T-cell (primary cell): ENCODE measurements around the gene LILRB5. TPM values are rescaled to one million over a fixed set of nuclear protein-coding genes. Genes with fewer than 3 reads are reported as not detected.

Source experiments
- ATAC-seq, 4 experiments: fragments of 200-7000 bp in 3 of 4; fragments of 150-1000 bp in 1 of 4; cut with Tn5 transposase; replicated peaks in 1 of 4; 1 replicate in 3 of 4; 2 replicates in 1 of 4; pipeline ENCODE4 v1.10.0; 2021; ENCODE audit warnings: moderate library complexity in 3 of 4, mild to moderate bottlenecking in 2 of 4, moderate number of reproducible peaks in 1 of 4
- CTCF ChIA-PET, 2 donors: fragments of 300-600 bp; sonication (Branson Sonifier 250); formaldehyde crosslinking; loops; one replicate each; lab custom pipeline; 2022; ENCODE audit warnings: antibody characterized with exemption in 2 of 2; lab: Charles Lee
- POLR2A ChIA-PET, 2 donors: fragments of 300-600 bp; sonication (Branson Sonifier 250); formaldehyde crosslinking; loops; one replicate each; lab custom pipeline; 2022; ENCODE audit warnings: antibody characterized with exemption in 2 of 2; lab: Charles Lee
- DNase-seq, 35 experiments: peaks; one replicate each; pipeline versions ENCODE4 v3.0.0 to v3.0.0-alpha.2; 2013 to 2023
- H3K27ac ChIP-seq: one replicate; pipeline ENCODE4 v1.5.1; 2013; ENCODE audit warnings: low read length
- H3K27me3 ChIP-seq, 2 experiments: replicated peaks in 1 of 2; 1 replicate in 1 of 2; 2 replicates in 1 of 2; pipeline versions ENCODE4 v1.6.1 to v1.7.0; 2013; ENCODE audit warnings: low read length in 1 of 2, mixed read lengths in 1 of 2; ENCODE audit not compliant: control insufficient read depth in 2 of 2, insufficient read depth in 2 of 2; ENCODE audit errors: extremely low read depth in 1 of 2
- H3K36me3 ChIP-seq, 2 donors: 1 replicate in 1 of 2; 2 replicates in 1 of 2; pipeline versions ENCODE4 v1.6.1 to v1.7.0; 2013; ENCODE audit warnings: low read length in 1 of 2; ENCODE audit not compliant: control insufficient read depth in 2 of 2, insufficient read depth in 1 of 2; ENCODE audit errors: extremely low read depth in 1 of 2
- H3K4me1 ChIP-seq, 2 experiments: 1 replicate in 1 of 2; 2 replicates in 1 of 2; pipeline versions ENCODE4 v1.6.1 to v1.7.0; 2013; ENCODE audit warnings: low read length in 2 of 2, mixed read lengths in 1 of 2; ENCODE audit not compliant: insufficient read depth in 2 of 2, control insufficient read depth in 1 of 2; ENCODE audit errors: extremely low read depth in 1 of 2
- H3K4me3 ChIP-seq, 2 donors: 1 replicate in 1 of 2; 2 replicates in 1 of 2; pipeline versions ENCODE4 v1.5.1 to v1.7.0; 2013; ENCODE audit warnings: mild to moderate bottlenecking in 2 of 2, low read length in 1 of 2, moderate library complexity in 1 of 2; ENCODE audit not compliant: control insufficient read depth in 1 of 2; ENCODE audit errors: extremely low read depth in 1 of 2
- H3K9me3 ChIP-seq: 2 replicates; pipeline ENCODE4 v1.7.0; 2013
- H3K27ac Mint-ChIP-seq, 2 donors: one replicate each; pipeline ENCODE4 v1.8.0; 2020 to 2021; ENCODE audit warnings: mild to moderate bottlenecking in 2 of 2, mixed read lengths in 2 of 2
- H3K27me3 Mint-ChIP-seq, 2 donors: one replicate each; pipeline ENCODE4 v1.8.0; 2021 to 2022; ENCODE audit warnings: mixed read lengths in 2 of 2
- H3K36me3 Mint-ChIP-seq: one replicate; pipeline ENCODE4 v1.8.0; 2021; ENCODE audit warnings: mixed read lengths
- H3K4me1 Mint-ChIP-seq, 3 donors: one replicate each; pipeline ENCODE4 v1.8.0; 2020 to 2022; ENCODE audit warnings: mixed read lengths in 3 of 3, mild to moderate bottlenecking in 1 of 3
- H3K4me3 Mint-ChIP-seq, 3 donors: one replicate each; pipeline ENCODE4 v1.8.0; 2020 to 2022; ENCODE audit warnings: mild to moderate bottlenecking in 3 of 3, mixed read lengths in 3 of 3, moderate library complexity in 3 of 3
- H3K9me3 Mint-ChIP-seq, 3 donors: one replicate each; pipeline ENCODE4 v1.8.0; 2020 to 2022; ENCODE audit warnings: mixed read lengths in 3 of 3
- WGBS: methylation state at CpG from one replicate; pipeline ENCODE4 v1.1.5; 2013; ENCODE audit warnings: missing lambda C conversion rate; ENCODE audit not compliant: insufficient coverage; 5-methylcytosine and 5-hydroxymethylcytosine counted together
- total RNA-seq, 35 experiments: library from RNA in 6 of 35; stranded (reverse) in 6 of 35; fragments of 120-200 nt in 1 of 35; gene quantifications; one replicate each; pipeline versions ENCODE4 v1.2.1 to v1.2.4 and lab custom pipeline; 2013 to 2026

The LILRB5 gene
- total RNA-seq, 5 donors from 2014 or later (not counting 1 experiment from before 2014, with no cell fraction given): 0.13 TPM; not detected in 4

DNA sequence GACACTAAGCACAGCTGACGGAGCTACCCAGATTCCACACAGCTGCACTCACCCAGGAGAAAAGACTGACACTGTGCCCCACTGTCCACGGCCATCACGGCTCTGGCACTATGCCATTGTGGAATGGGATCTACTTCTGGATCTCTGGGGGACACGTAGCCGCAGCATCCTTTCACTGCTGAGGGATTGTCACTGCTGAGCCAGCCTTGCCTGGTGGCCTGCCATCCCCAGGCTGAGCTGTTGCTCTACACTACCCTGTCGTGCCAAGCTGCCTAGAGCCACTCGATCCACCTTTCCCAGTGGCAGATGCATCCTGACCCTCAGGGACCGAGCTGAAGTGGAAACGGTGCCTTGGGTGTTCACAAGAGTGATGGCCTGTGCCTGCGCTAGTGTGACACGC is 5.0 kb upstream of the LILRB5 start:
- Mint-ChIP-seq H3K27ac (no peak overlapping the region), H3K9me3 (no peaks in the 10 kb centered on the region), H3K4me3 (no peak overlapping the region), H3K4me1 (peaks cover 0 to 2% (median 0%) of the 10 kb centered on the region in 3 donors), H3K27me3 (peaks cover 11 to 13% of the 10 kb centered on the region in 2 donors), H3K36me3 (no peaks in the 10 kb centered on the region)
- ChIA-PET POLR2A (no interaction called here), CTCF (interaction anchor here in 1 of 2 donors (0.8 kb wide), 1 partner anchor 33 kb away, joined by 3 read pairs; no protein-coding TSS in a partner anchor)
- Histone ChIP-seq H3K4me3 (no peak overlapping the region), H3K9me3 (no peaks in the 10 kb centered on the region), H3K27me3 (peaks cover 0 to 20% of the 10 kb centered on the region in 2 experiments), H3K27ac (no peak overlapping the region), H3K4me1 (peaks cover 0 to 4% of the 10 kb centered on the region in 2 experiments), H3K36me3 (no peaks in the 10 kb centered on the region)
- 79% methylated on average over 11 of the region's 11 CpGs for WGBS
- ATAC-seq: no peak
- DNase-seq: no peak

DNA sequence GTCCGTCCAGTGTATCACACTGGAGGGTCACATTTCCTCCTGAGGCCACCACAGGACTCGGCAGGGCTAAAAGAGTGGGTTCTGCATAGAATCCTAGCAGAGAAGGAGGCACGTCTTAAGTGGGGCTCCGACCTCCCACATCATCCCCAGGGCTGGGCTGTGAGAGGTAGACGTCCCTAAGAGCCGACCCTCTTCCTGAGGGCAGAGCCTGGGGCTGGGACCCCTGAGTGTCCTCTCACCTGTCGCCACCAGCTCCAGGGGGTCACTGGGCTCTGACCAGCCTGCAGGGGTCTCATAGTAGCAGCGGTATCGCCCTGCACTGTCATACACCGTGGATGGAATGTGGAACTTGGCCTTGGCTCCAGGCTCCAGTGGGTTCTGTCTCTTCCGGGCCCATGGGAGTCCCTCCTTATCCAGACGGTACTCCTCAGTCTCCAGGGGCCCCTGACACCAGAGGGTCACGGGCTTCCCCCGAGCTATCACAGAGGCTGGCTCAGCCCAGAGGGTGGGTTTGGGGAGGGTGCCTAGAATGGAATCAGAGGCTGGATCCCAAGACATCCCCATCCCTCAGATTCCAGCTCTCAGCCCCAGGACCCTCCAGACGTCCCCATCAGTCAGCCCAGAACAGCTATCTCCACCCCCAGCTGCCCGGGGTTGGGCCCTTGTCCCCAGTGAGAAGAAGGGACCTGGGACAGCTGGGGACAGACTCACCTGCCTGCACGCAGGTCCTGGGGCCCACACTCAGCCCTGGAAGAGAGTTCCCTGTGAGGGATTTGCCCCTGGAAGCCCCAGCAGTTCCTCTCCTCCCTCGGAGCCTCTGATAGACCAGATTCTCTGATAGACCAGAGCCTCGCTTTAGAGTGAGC is 590 bp downstream of the LILRB5 start:
- Mint-ChIP-seq H3K9me3 (no peaks in the 10 kb centered on the region), H3K4me1 (no peaks in the 10 kb centered on the region), H3K4me3 (no peak overlapping the region), H3K27me3 (peaks cover 6 to 22% of the 10 kb centered on the region in 2 donors), H3K27ac (no peak overlapping the region), H3K36me3 (no peaks in the 10 kb centered on the region)
- no peak overlapping the region for H3K4me3 ChIP-seq
- DNase-seq (no peak), ATAC-seq (no peak)
- CTCF ChIA-PET: no interaction called here
- H3K36me3 ChIP-seq: no peaks in the 10 kb centered on the region
- peaks cover 0 to 46% of the 10 kb centered on the region in 2 experiments for H3K27me3 ChIP-seq
- 78% methylated on average over 14 of the region's 19 CpGs for WGBS
- H3K4me1 ChIP-seq: no peaks in the 10 kb centered on the region
- no peak overlapping the region for H3K27ac ChIP-seq
- no peaks in the 10 kb centered on the region for H3K9me3 ChIP-seq
- POLR2A ChIA-PET: no interaction called here

DNA sequence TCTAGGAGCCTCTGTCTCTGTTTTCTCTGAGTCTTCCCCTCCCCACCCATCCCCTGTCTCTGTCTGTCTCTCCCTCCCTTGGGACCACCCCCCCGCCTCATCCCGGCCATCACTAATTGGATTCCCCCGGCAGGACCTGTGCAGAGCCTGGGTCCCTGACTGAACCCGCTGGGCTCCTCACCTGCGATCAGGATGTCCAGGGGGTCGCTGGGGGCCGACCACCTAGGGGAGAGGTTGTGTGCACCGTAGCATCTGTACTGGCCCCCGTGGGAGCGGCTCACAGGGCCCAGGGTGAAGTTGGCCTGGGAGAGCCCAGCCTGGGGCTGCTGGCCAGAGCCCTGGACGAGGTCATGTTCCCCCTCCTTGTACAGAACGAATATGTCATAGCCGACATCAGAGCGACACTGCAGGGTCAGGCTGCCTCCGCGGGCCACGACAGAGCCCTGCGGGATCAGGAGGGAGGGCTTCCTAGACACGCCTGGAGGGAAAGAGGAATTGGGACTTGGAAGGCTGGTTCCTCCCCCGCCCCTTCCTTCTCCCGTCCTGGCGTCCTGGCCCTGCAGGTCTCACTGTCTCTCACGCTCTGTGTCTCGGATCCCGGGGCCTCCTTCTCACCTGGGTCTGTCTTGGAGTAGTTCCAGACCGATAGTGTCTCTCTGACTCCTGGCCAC is 1.8 kb downstream of the LILRB5 start:
- CTCF ChIA-PET: no interaction called here
- Mint-ChIP-seq H3K4me3 (no peak overlapping the region), H3K27me3 (peaks cover 6 to 24% of the 10 kb centered on the region in 2 donors), H3K4me1 (no peaks in the 10 kb centered on the region), H3K9me3 (no peaks in the 10 kb centered on the region), H3K36me3 (no peaks in the 10 kb centered on the region), H3K27ac (no peak overlapping the region)
- Histone ChIP-seq H3K27me3 (peaks cover 0 to 46% of the 10 kb centered on the region in 2 experiments), H3K36me3 (no peaks in the 10 kb centered on the region), H3K4me3 (no peak overlapping the region), H3K4me1 (no peaks in the 10 kb centered on the region), H3K27ac (no peak overlapping the region), H3K9me3 (no peaks in the 10 kb centered on the region)
- POLR2A ChIA-PET: no interaction called here
- no peak for DNase-seq
- WGBS: 78% methylated on average over 12 of the region's 26 CpGs
- no peak for ATAC-seq

DNA sequence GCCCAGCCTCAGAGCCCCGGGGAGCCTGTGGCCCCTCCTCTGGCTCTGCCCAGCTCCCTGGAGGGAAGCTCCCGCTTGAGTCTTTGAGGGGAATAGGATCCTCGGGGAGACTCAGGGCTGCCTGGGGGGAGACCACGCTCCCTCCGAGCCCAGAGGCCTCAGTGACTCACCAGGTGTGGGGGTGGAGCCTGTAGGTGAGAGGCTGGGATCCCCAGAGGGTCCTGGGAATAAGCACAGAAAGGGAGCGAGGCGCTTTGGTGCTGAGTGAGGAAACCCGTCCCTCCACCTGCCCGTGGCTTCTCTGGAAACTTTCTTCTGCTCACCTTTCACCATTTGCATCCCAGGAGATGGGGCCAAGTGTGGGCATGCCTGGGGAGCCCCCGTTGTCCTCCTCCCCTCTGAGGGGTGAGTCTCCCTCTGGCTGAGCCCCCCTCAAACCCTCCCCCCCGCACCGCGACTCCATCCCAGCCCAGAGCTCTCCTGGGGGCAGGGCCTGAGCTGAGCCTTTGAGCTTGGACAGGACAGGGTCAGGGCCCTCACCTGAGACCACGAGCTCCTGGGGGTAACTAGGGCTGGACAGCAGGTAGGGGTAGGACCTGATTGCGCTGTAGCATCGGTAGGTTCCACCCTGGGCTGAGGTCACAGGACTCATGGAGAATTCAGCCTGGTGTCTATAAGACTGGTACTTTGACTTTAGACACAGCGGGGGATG is 2.7 kb downstream of the LILRB5 start:
- Histone ChIP-seq H3K4me1 (no peaks in the 10 kb centered on the region), H3K36me3 (no peaks in the 10 kb centered on the region), H3K9me3 (no peaks in the 10 kb centered on the region), H3K4me3 (no peak overlapping the region), H3K27me3 (peaks cover 0 to 46% of the 10 kb centered on the region in 2 experiments), H3K27ac (no peak overlapping the region)
- no peak overlapping the region for H3K27ac Mint-ChIP-seq
- H3K27me3 Mint-ChIP-seq: peaks cover 4 to 24% of the 10 kb centered on the region in 2 donors
- CTCF ChIA-PET: no interaction called here
- POLR2A ChIA-PET: no interaction called here
- DNase-seq (no peak), ATAC-seq (no peak)
- no peaks in the 10 kb centered on the region for H3K9me3 Mint-ChIP-seq
- H3K36me3 Mint-ChIP-seq: no peaks in the 10 kb centered on the region
- H3K4me3 Mint-ChIP-seq: no peak overlapping the region
- H3K4me1 Mint-ChIP-seq: no peaks in the 10 kb centered on the region
- 84% methylated on average over 9 of the region's 17 CpGs for WGBS

DNA sequence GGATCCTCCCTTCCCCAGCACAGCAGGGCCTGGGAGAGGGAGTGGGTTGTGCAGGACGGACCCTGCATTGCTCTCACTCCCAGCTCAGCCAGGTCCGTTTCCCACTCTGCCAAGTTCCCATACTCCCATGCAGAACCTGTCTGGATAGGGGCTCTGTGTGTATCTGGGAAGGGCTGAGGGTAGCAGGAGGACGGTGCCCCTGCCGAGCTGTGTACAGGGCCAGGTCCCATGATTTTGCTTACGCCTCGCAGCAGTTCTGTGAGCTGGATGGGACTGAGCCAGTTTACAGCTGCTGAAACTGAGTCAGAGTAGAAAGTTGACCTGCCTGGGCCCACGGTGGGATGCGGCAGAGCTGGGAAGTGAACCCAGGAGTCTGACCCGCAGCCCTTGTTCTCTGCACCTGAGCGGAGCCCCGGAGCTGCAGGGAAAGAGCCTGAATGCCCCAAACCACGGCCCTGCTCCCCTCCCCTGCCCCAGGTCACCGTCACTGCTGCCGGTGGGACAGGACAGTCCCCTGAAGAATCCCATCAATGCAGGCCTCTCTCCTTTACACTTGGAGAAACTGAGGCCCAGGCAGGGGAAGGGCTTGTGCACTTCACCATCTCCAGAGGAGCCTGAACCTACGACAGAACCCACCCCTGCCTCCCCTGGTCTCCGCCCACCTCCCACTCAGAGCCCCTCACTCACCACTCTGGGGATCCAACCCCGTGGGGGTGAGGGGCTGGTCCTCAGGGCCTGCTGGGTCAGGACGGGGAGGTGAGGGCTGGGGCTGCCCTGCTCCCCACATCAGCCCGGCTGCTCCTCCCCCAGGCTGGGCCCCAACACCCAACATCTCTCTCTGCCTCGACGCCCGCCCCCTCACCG is 3.5 kb downstream of the LILRB5 start:
- H3K4me3 Mint-ChIP-seq: no peak overlapping the region
- POLR2A ChIA-PET: no interaction called here
- CTCF ChIA-PET: no interaction called here
- H3K27ac ChIP-seq: no peak overlapping the region
- H3K27me3 ChIP-seq: peaks cover 0 to 46% of the 10 kb centered on the region in 2 experiments
- DNase-seq: no peak
- ATAC-seq: no peak
- WGBS: 86% methylated on average over 9 of the region's 23 CpGs
- H3K36me3 Mint-ChIP-seq: no peaks in the 10 kb centered on the region
- peaks cover 3 to 24% of the 10 kb centered on the region in 2 donors for H3K27me3 Mint-ChIP-seq
- no peaks in the 10 kb centered on the region for H3K4me1 ChIP-seq
- no peaks in the 10 kb centered on the region for H3K9me3 ChIP-seq
- peaks cover 0 to under 1% (median 0%) of the 10 kb centered on the region in 3 donors for H3K4me1 Mint-ChIP-seq
- H3K27ac Mint-ChIP-seq: no peak overlapping the region
- H3K9me3 Mint-ChIP-seq: no peaks in the 10 kb centered on the region
- no peak overlapping the region for H3K4me3 ChIP-seq
- no peaks in the 10 kb centered on the region for H3K36me3 ChIP-seq
